H1 (cell line): ENCODE results near the gene SUOX. TPM values are rescaled to one million over a fixed set of nuclear protein-coding genes. Genes with fewer than 3 reads are reported as not detected.

ENCODE experiments used
- CTCF ChIA-PET: fragments of 300-600 bp; sonication (Branson Sonifier 250); formaldehyde crosslinking; loops from one replicate; lab custom pipeline; 2021; ENCODE audit not compliant: partially characterized antibody; lab: Charles Lee
- POLR2A ChIA-PET: fragments of 300-600 bp; sonication (Branson Sonifier 250); formaldehyde crosslinking; loops from one replicate; lab custom pipeline; 2021; ENCODE audit warnings: inconsistent platforms; ENCODE audit not compliant: partially characterized antibody; lab: Charles Lee
- DNase-seq, 2 experiments: peaks; one replicate each; pipeline versions ENCODE4 v3.0.0 to v3.0.0-alpha.2; 2010 to 2022; ENCODE audit warnings: low spot score in 2 of 2, low read depth in 1 of 2, mixed read lengths in 1 of 2
- FAIRE-seq: peaks from 2 replicates; lab custom pipeline; 2011; peaks lifted over from hg19 to GRCh38; lab: Jason Lieb, UNC
- H2AFZ ChIP-seq: 2 replicates; pipeline ENCODE4 v1.8.1; 2012; ENCODE audit warnings: low read length, inconsistent platforms
- H2AK5ac ChIP-seq: 2 replicates; pipeline ENCODE4 v1.6.1; 2013; ENCODE audit warnings: low read depth, low read length
- H2BK120ac ChIP-seq: replicated peaks from 2 replicates; pipeline ENCODE3; 2013; ENCODE audit warnings: low read depth, low read length, inconsistent platforms
- H2BK12ac ChIP-seq: 2 replicates; pipeline ENCODE4 v1.6.1; 2013; ENCODE audit warnings: low read depth, low read length
- H2BK15ac ChIP-seq: 2 replicates; pipeline ENCODE4 v1.6.1; 2013; ENCODE audit warnings: low read length
- H2BK20ac ChIP-seq: 2 replicates; pipeline ENCODE4 v1.6.1; 2013; ENCODE audit warnings: low read length
- H2BK5ac ChIP-seq: 2 replicates; pipeline ENCODE4 v1.6.1; 2013; ENCODE audit warnings: low read depth, low read length
- H3K14ac ChIP-seq: 2 replicates; pipeline ENCODE4 v1.6.1; 2013; ENCODE audit warnings: inconsistent platforms; ENCODE audit not compliant: insufficient read length
- H3K18ac ChIP-seq: 2 replicates; pipeline ENCODE4 v1.6.1; 2013; ENCODE audit warnings: low read length; ENCODE audit errors: extremely low read depth
- H3K23ac ChIP-seq: 2 replicates; pipeline ENCODE4 v1.6.1; 2013; ENCODE audit warnings: inconsistent platforms; ENCODE audit not compliant: insufficient read length
- H3K23me2 ChIP-seq: 2 replicates; pipeline ENCODE4 v1.6.1; 2013; ENCODE audit warnings: low read depth, low read length
- H3K27ac ChIP-seq: 2 replicates; pipeline ENCODE4 v1.6.1; 2011; ENCODE audit warnings: low read depth, low read length, inconsistent platforms
- H3K27me3 ChIP-seq, 4 experiments: replicated peaks in 1 of 4; 1 replicate in 1 of 4; 2 replicates in 3 of 4; pipeline versions ENCODE4 v1.6.1 to v1.8.1; 2011 to 2013; ENCODE audit warnings: low read length in 3 of 4, mild to moderate bottlenecking in 3 of 4, inconsistent platforms in 2 of 4, mixed read lengths in 2 of 4, moderate library complexity in 1 of 4; ENCODE audit not compliant: control insufficient read depth in 3 of 4, insufficient read depth in 3 of 4; ENCODE audit errors: extremely low read depth in 1 of 4
- H3K36me3 ChIP-seq, 4 experiments: 2 replicates each; pipeline versions ENCODE4 v1.6.1 to v1.8.1; 2011 to 2013; ENCODE audit warnings: mild to moderate bottlenecking in 4 of 4, low read length in 3 of 4, moderate library complexity in 2 of 4, control low read depth in 1 of 4, inconsistent platforms in 1 of 4; ENCODE audit not compliant: insufficient read depth in 4 of 4, control insufficient read depth in 2 of 4
- H3K4ac ChIP-seq: replicated peaks from 2 replicates; pipeline ENCODE3; 2013; ENCODE audit warnings: low read length, low read depth, mixed read lengths, inconsistent platforms; ENCODE audit not compliant: insufficient read length
- H3K4me1 ChIP-seq, 4 experiments: replicated peaks in 1 of 4; 1 replicate in 1 of 4; 2 replicates in 3 of 4; pipeline versions ENCODE4 v1.6.1 to v1.8.1; 2011 to 2013; ENCODE audit warnings: low read length in 3 of 4, inconsistent platforms in 2 of 4, mixed read lengths in 1 of 4; ENCODE audit not compliant: insufficient read depth in 4 of 4, control insufficient read depth in 3 of 4
- H3K4me2 ChIP-seq, 2 experiments: 2 replicates each; pipeline versions ENCODE4 v1.6.1 to v1.8.1; 2011 to 2013; ENCODE audit warnings: low read depth in 2 of 2, low read length in 2 of 2, control low read depth in 1 of 2, inconsistent platforms in 1 of 2, mild to moderate bottlenecking in 1 of 2; ENCODE audit not compliant: insufficient read depth in 1 of 2
- H3K4me3 ChIP-seq, 4 experiments: fragments of 200-600, 300-600 bp in 1 of 4; sonication (generic), shearing (Covaris generic), sonication (Bioruptor Twin) in 1 of 4; 2 replicates each; pipeline versions ENCODE4 v1.5.1 to v1.8.1; 2011 to 2016; ENCODE audit warnings: low read length in 4 of 4, low read depth in 3 of 4, control low read depth in 2 of 4, inconsistent platforms in 2 of 4, mild to moderate bottlenecking in 2 of 4, mixed read lengths in 1 of 4, moderate library complexity in 1 of 4; ENCODE audit not compliant: insufficient read depth in 2 of 4; ENCODE audit errors: extremely low read depth in 1 of 4
- H3K56ac ChIP-seq: replicated peaks from 2 replicates; pipeline ENCODE3; 2013; ENCODE audit warnings: low read depth, mild to moderate bottlenecking, mixed read lengths, low read length, inconsistent platforms; ENCODE audit not compliant: insufficient read length
- H3K79me1 ChIP-seq: 2 replicates; pipeline ENCODE4 v1.6.1; 2013; ENCODE audit warnings: low read depth, low read length, control low read depth
- H3K79me2 ChIP-seq, 2 experiments: 2 replicates each; pipeline versions ENCODE4 v1.6.1 to v1.8.1; 2012 to 2013; ENCODE audit warnings: low read length in 2 of 2, mild to moderate bottlenecking in 2 of 2, inconsistent platforms in 1 of 2; ENCODE audit not compliant: insufficient read depth in 2 of 2, control insufficient read depth in 1 of 2
- H3K9ac ChIP-seq, 4 experiments: replicated peaks in 1 of 4; 1 replicate in 1 of 4; 2 replicates in 3 of 4; pipeline versions ENCODE4 v1.6.1 to v1.8.1; 2011 to 2013; ENCODE audit warnings: low read depth in 3 of 4, low read length in 3 of 4, control low read depth in 2 of 4, mild to moderate bottlenecking in 2 of 4, moderate library complexity in 2 of 4, inconsistent platforms in 1 of 4; ENCODE audit errors: extremely low read depth in 1 of 4
- H3K9me3 ChIP-seq, 2 experiments: 2 replicates each; pipeline versions ENCODE4 v1.6.1 to v1.8.1; 2012 to 2013; ENCODE audit warnings: mild to moderate bottlenecking in 2 of 2, moderate library complexity in 2 of 2, control low read depth in 1 of 2, inconsistent platforms in 1 of 2, low read depth in 1 of 2, low read length in 1 of 2, mixed read lengths in 1 of 2; ENCODE audit not compliant: insufficient read depth in 2 of 2
- H4K20me1 ChIP-seq, 2 experiments: replicated peaks in 1 of 2; 2 replicates each; pipeline versions ENCODE3 to v1.8.1; 2011 to 2013; ENCODE audit warnings: inconsistent platforms in 2 of 2, low read length in 2 of 2, mild to moderate bottlenecking in 1 of 2; ENCODE audit not compliant: insufficient read depth in 2 of 2, control insufficient read depth in 1 of 2
- H4K5ac ChIP-seq: 2 replicates; pipeline ENCODE4 v1.6.1; 2013; ENCODE audit warnings: low read length, low read depth, mixed read lengths, inconsistent platforms; ENCODE audit not compliant: insufficient read length
- H4K8ac ChIP-seq: 2 replicates; pipeline ENCODE4 v1.8.0; 2013; ENCODE audit warnings: mild to moderate bottlenecking, moderate library complexity, low read length, inconsistent platforms; ENCODE audit not compliant: insufficient read depth; ENCODE audit errors: extremely low read depth
- H4K91ac ChIP-seq: replicated peaks from 2 replicates; pipeline ENCODE3; 2013; ENCODE audit warnings: low read length, mixed read lengths, inconsistent platforms; ENCODE audit not compliant: insufficient read length
- CHD1 ChIP-seq: IDR thresholded peaks from 2 replicates; pipeline ENCODE4 v1.6.1; 2012; ENCODE audit warnings: low read depth, low read length, improper control_type of control experiment
- CREB1 ChIP-seq: IDR thresholded peaks from 2 replicates; pipeline ENCODE4 v1.6.1; 2012; ENCODE audit warnings: inconsistent platforms
- KDM4A ChIP-seq: IDR thresholded peaks from one replicate; pipeline ENCODE4 v1.7.1; 2012; ENCODE audit warnings: low read depth, mild to moderate bottlenecking, moderate library complexity, low read length, inconsistent platforms; ENCODE audit not compliant: severe bottlenecking
- SUZ12 ChIP-seq: fragments of 200-600 bp; sonication (generic); IDR thresholded peaks from 2 replicates; pipeline ENCODE4 v1.6.1; 2012; ENCODE audit warnings: mild to moderate bottlenecking, inconsistent platforms, low read length, moderate library complexity, mixed read lengths
- TEAD4 ChIP-seq: IDR thresholded peaks from 2 replicates; pipeline ENCODE4 v1.6.1; 2012; ENCODE audit warnings: low read depth, low read length, inconsistent platforms, mixed read lengths
- WGBS, 2 experiments: shearing (Covaris generic) in 1 of 2; methylation state at CpG; one replicate each; pipeline versions ENCODE4 v1.1.6 to v1.1.7; 2013 to 2015; ENCODE audit warnings: low lambda C conversion rate in 2 of 2, mixed read lengths in 2 of 2, inconsistent platforms in 1 of 2, low coverage in 1 of 2, missing lambda C conversion rate in 1 of 2; ENCODE audit not compliant: insufficient replicate concordance in 2 of 2, insufficient coverage in 1 of 2, insufficient read length in 1 of 2; ENCODE audit errors: extremely low coverage in 1 of 2, missing lambda C conversion rate in 1 of 2; 5-methylcytosine and 5-hydroxymethylcytosine counted together
- polyA plus RNA-seq, 7 experiments: library from polyadenylated mRNA; depleted of rRNA in 3 of 7; stranded (reverse) in 5 of 7; unstranded in 2 of 7; fragments of >200 nt in 5 of 7; fragments of 200-250 nt in 2 of 7; gene quantifications; 1 replicate in 5 of 7; 2 replicates in 1 of 7; 4 replicates in 1 of 7; pipeline versions ENCODE4 v1.2.1 to v1.2.3, GENCODE V29; 2011 to 2013; ENCODE audit warnings: missing spikeins in 2 of 7, mixed read lengths in 2 of 7
- total RNA-seq: library from RNA; stranded (reverse); fragmentation: NEBNext Ultra II Directional; extraction: Animal tissue kit (Norgen Biotek cat#: 25700); gene quantifications from 2 replicates; pipeline ENCODE4 v1.2.1, GENCODE V29; 2021

SUOX gene
- total and polyA plus RNA-seq, 2 of the 8 experiments (the other 6 are each of a cell fraction or from before 2014, with no cell fraction given): 22.5 to 31.3 TPM

- Histone ChIP-seq H3K23me2 (peaks cover 14% of the 10 kb centered on the region), H2BK120ac (no peak overlapping the region)
- TF ChIP-seq TEAD4 (no peak), CREB1 (no peak), KDM4A (no peak), CHD1 (no peak), SUZ12 (no peak)
- TF ChIP-seq, all 59 proteins: peak for 0
- Histone ChIP-seq H2AFZ (no peak overlapping the region), H4K5ac (no peak overlapping the region), H3K27ac (no peak overlapping the region), H2BK15ac (no peak overlapping the region), H2BK12ac (no peak overlapping the region), H3K36me3 (peaks cover 2 to 29% (median 14%) of the 10 kb centered on the region in 4 experiments; a peak in 5 of 8 replicates), H4K8ac (no peak overlapping the region), H4K91ac (no peak overlapping the region), H3K4ac (no peak overlapping the region), H3K4me2 (no peak overlapping the region), H3K79me1 (peaks cover 2% of the 10 kb centered on the region; the same call in 1 of the 2 replicates), H2BK20ac (no peak overlapping the region), H3K18ac (no peak overlapping the region), H2AK5ac (no peak overlapping the region), H3K79me2 (peaks cover 3 to 24% of the 10 kb centered on the region in 2 experiments; a peak in 3 of 4 replicates), H4K20me1 (peaks cover 0 to 2% of the 10 kb centered on the region in 2 experiments), H3K9ac (no peak overlapping the region), H3K4me3 (no peak overlapping the region), H3K14ac (no peak overlapping the region), H3K4me1 (peaks cover 2 to 12% (median 4%) of the 10 kb centered on the region in 4 experiments; a peak in 6 of 7 replicates), H3K27me3 (no peaks in the 10 kb centered on the region), H3K9me3 (no peaks in the 10 kb centered on the region), H2BK5ac (no peak overlapping the region), H3K56ac (no peak overlapping the region), H3K23ac (no peak overlapping the region)
- POLR2A ChIA-PET: no interaction called here
- FAIRE-seq: no peak
- DNase-seq: no peak
- 87% methylated on average over 7 of the region's 7 CpGs; no CpG with 5 or more reads in 1 of the 2 experiments for WGBS, 2 experiments
- CTCF ChIA-PET: interaction anchor here (0.6 to 0.9 kb wide), 3 partner anchors 30 to 861 kb away, joined by 3 to 4 read pairs (median 3); no protein-coding TSS in a partner anchor
These were observed 26.3 kb upstream of the SUOX start for GRCh38 chr12:55970775-55971174.
